ENCODE data around the gene AK2.
"Not testable (repeated sequence)": the region's sequence is repeated elsewhere in the genome, so short reads cannot be mapped to it uniquely, and the experiment has no call there.

AK2 gene

GRCh38 chr1:33025180-33025569 lies 11.5 kb downstream of the AK2 start:
- in situ Hi-C loops (cut with MboI; ENCODE audit: low sequenced_read_pairs): no loop called here

- in situ Hi-C loops (cut with MboI; ENCODE audit: low sequenced_read_pairs): not testable (repeated sequence)
Observed at GRCh38 chr1:33024430-33025179, 12.1 kb downstream of the AK2 start.

GRCh38 chr1:33022650-33023200 lies 14.0 kb downstream of the AK2 start:
- in situ Hi-C loops (cut with MboI; ENCODE audit: low sequenced_read_pairs): no loop called here

GRCh38 chr1:33021567-33022431 lies 14.9 kb downstream of the AK2 start:
- in situ Hi-C loops (cut with MboI; ENCODE audit: low sequenced_read_pairs): no loop called here

- in situ Hi-C loops (cut with MboI; ENCODE audit: low sequenced_read_pairs): no loop called here
Observed at GRCh38 chr1:33018112-33018511, 18.6 kb downstream of the AK2 start.

GRCh38 chr1:33017175-33017574 lies 19.5 kb downstream of the AK2 start:
- in situ Hi-C loops (cut with MboI; ENCODE audit: low sequenced_read_pairs): no loop called here

- in situ Hi-C loops (cut with MboI; ENCODE audit: low sequenced_read_pairs): no loop called here
Observed at GRCh38 chr1:33015216-33015615, 21.5 kb downstream of the AK2 start.

GRCh38 chr1:33014464-33015163 lies 22.1 kb downstream of the AK2 start:
- in situ Hi-C loops (cut with MboI; ENCODE audit: low sequenced_read_pairs): no loop called here

- in situ Hi-C loops (cut with MboI; ENCODE audit: low sequenced_read_pairs): no loop called here
Observed at GRCh38 chr1:33013791-33014190, 22.9 kb downstream of the AK2 start.

GRCh38 chr1:33012165-33012564 lies 24.5 kb downstream of the AK2 start:
- in situ Hi-C loops (cut with MboI; ENCODE audit: low sequenced_read_pairs): no loop called here

GRCh38 chr1:33010932-33011731 lies 25.6 kb downstream of the AK2 start:
- in situ Hi-C loops (cut with MboI; ENCODE audit: low sequenced_read_pairs): no loop called here

- in situ Hi-C loops (cut with MboI; ENCODE audit: low sequenced_read_pairs): no loop called here
Observed at GRCh38 chr1:33009561-33009960, 27.1 kb downstream of the AK2 start.

GRCh38 chr1:33008051-33008914 lies 28.4 kb downstream of the AK2 start:
- in situ Hi-C loops (cut with MboI; ENCODE audit: low sequenced_read_pairs): no loop called here

- in situ Hi-C loops (cut with MboI; ENCODE audit: low sequenced_read_pairs): no loop called here
Observed at GRCh38 chr1:33007190-33008050, 29.3 kb downstream of the AK2 start.

- in situ Hi-C loops (cut with MboI; ENCODE audit: low sequenced_read_pairs): no loop called here
Observed at GRCh38 chr1:33005838-33006421, 30.8 kb downstream of the AK2 start.

- in situ Hi-C loops (cut with MboI; ENCODE audit: low sequenced_read_pairs): no loop called here
Observed at GRCh38 chr1:33005117-33005837, 31.4 kb downstream of the AK2 start.

GRCh38 chr1:33004613-33005012 lies 32.1 kb downstream of the AK2 start:
- in situ Hi-C loops (cut with MboI; ENCODE audit: low sequenced_read_pairs): no loop called here

GRCh38 chr1:33003657-33004056 lies 33.0 kb downstream of the AK2 start:
- in situ Hi-C loops (cut with MboI; ENCODE audit: low sequenced_read_pairs): no loop called here

Measured in HL-60/S4 treated with retinoic acid at 250 ng/mL for 4 days and 3 days (cell line).